H9 (cell line): Measurements from ENCODE around the gene PDK4. TPM values are rescaled to one million over a fixed set of nuclear protein-coding genes. Genes with fewer than 3 reads are reported as not detected.

Experiments used
- DNase-seq: peaks from one replicate; pipeline ENCODE4 v3.0.0-alpha.2; 2017
- H2AFZ ChIP-seq: one replicate; pipeline ENCODE4 v1.6.1; 2013; ENCODE audit warnings: mild to moderate bottlenecking, low read length, control low read depth, moderate library complexity
- H2AK5ac ChIP-seq: 2 replicates; pipeline ENCODE4 v1.6.1; 2013; ENCODE audit warnings: low read length, control low read depth, mixed read lengths; ENCODE audit not compliant: insufficient read length
- H2BK120ac ChIP-seq: one replicate; pipeline ENCODE4 v1.6.1; 2013; ENCODE audit warnings: low read depth, mild to moderate bottlenecking, low read length, control low read depth, inconsistent platforms; ENCODE audit not compliant: poor library complexity, severe bottlenecking
- H2BK12ac ChIP-seq: 2 replicates; pipeline ENCODE4 v1.6.1; 2013; ENCODE audit warnings: low read length, control low read depth, mixed read lengths, low read depth; ENCODE audit not compliant: insufficient read length
- H2BK15ac ChIP-seq: 2 replicates; pipeline ENCODE4 v1.6.1; 2013; ENCODE audit warnings: low read depth, low read length, control low read depth
- H2BK20ac ChIP-seq: one replicate; pipeline ENCODE4 v1.6.1; 2013; ENCODE audit warnings: low read depth, mild to moderate bottlenecking, low read length, control low read depth, inconsistent platforms; ENCODE audit not compliant: poor library complexity, severe bottlenecking
- H2BK5ac ChIP-seq: 2 replicates; pipeline ENCODE4 v1.6.1; 2013; ENCODE audit warnings: low read length, control low read depth, mixed read lengths; ENCODE audit not compliant: insufficient read length
- H3K14ac ChIP-seq: 2 replicates; pipeline ENCODE4 v1.6.1; 2013; ENCODE audit warnings: low read length, control low read depth; ENCODE audit not compliant: insufficient read depth
- H3K18ac ChIP-seq: 2 replicates; pipeline ENCODE4 v1.6.1; 2013; ENCODE audit warnings: low read depth, mild to moderate bottlenecking, mixed read lengths, low read length, control low read depth; ENCODE audit not compliant: insufficient read length
- H3K23ac ChIP-seq: 2 replicates; pipeline ENCODE4 v1.6.1; 2013; ENCODE audit warnings: low read length, control low read depth, mixed read lengths, low read depth; ENCODE audit not compliant: insufficient read length
- H3K23me2 ChIP-seq: 2 replicates; pipeline ENCODE4 v1.6.1; 2013; ENCODE audit warnings: low read depth, mild to moderate bottlenecking, mixed read lengths, low read length, control low read depth; ENCODE audit not compliant: insufficient read length, poor library complexity, severe bottlenecking
- H3K27ac ChIP-seq: 2 replicates; pipeline ENCODE4 v1.5.1; 2013; ENCODE audit warnings: low read length, control low read depth, mixed read lengths, low read depth; ENCODE audit not compliant: insufficient read length
- H3K27me3 ChIP-seq: 2 replicates; pipeline ENCODE4 v1.6.1; 2013; ENCODE audit warnings: low read length, control low read depth, inconsistent platforms; ENCODE audit not compliant: insufficient read depth
- H3K4ac ChIP-seq: 2 replicates; pipeline ENCODE4 v1.6.1; 2013; ENCODE audit warnings: low read depth, mild to moderate bottlenecking, control low read depth, inconsistent platforms, low read length, moderate library complexity
- H3K4me1 ChIP-seq: 2 replicates; pipeline ENCODE4 v1.6.1; 2013; ENCODE audit warnings: low read length, control low read depth, inconsistent platforms; ENCODE audit not compliant: insufficient read depth
- H3K4me2 ChIP-seq: 2 replicates; pipeline ENCODE4 v1.6.1; 2013; ENCODE audit warnings: low read length, control low read depth, mixed read lengths; ENCODE audit not compliant: insufficient read length, insufficient read depth
- H3K56ac ChIP-seq: 2 replicates; pipeline ENCODE4 v1.6.1; 2013; ENCODE audit warnings: low read depth, mild to moderate bottlenecking, mixed read lengths, low read length, control low read depth; ENCODE audit not compliant: insufficient read length
- H3K79me1 ChIP-seq: 2 replicates; pipeline ENCODE4 v1.6.1; 2013; ENCODE audit warnings: low read depth, mild to moderate bottlenecking, moderate library complexity, low read length, control low read depth, inconsistent platforms; ENCODE audit not compliant: insufficient read depth, poor library complexity, severe bottlenecking
- H3K79me2 ChIP-seq: 2 replicates; pipeline ENCODE4 v1.6.1; 2013; ENCODE audit warnings: low read length, control low read depth, inconsistent platforms; ENCODE audit not compliant: insufficient read depth
- H3K9ac ChIP-seq: 2 replicates; pipeline ENCODE4 v1.6.1; 2013; ENCODE audit warnings: low read length, control low read depth, mixed read lengths; ENCODE audit not compliant: insufficient read length; ENCODE audit errors: extremely low read depth
- H3K9me3 ChIP-seq: one replicate; pipeline ENCODE4 v1.6.1; 2013; ENCODE audit warnings: low read depth, low read length, inconsistent platforms; ENCODE audit not compliant: control insufficient read depth
- H3T11ph ChIP-seq: one replicate; pipeline ENCODE4 v1.6.1; 2013; ENCODE audit warnings: mild to moderate bottlenecking, low read length, control low read depth, inconsistent platforms
- H4K20me1 ChIP-seq: one replicate; pipeline ENCODE4 v1.6.1; 2013; ENCODE audit not compliant: control insufficient read depth, insufficient read length, insufficient read depth
- H4K5ac ChIP-seq: 2 replicates; pipeline ENCODE4 v1.6.1; 2013; ENCODE audit warnings: low read depth, mild to moderate bottlenecking, mixed read lengths, low read length, control low read depth; ENCODE audit not compliant: insufficient read length
- H4K8ac ChIP-seq: replicated peaks from 2 replicates; pipeline ENCODE4 v1.6.1; 2013; ENCODE audit warnings: low read length, control low read depth, mixed read lengths, low read depth; ENCODE audit not compliant: insufficient read length
- H4K91ac ChIP-seq: 2 replicates; pipeline ENCODE4 v1.6.1; 2013; ENCODE audit warnings: low read depth, mild to moderate bottlenecking, moderate library complexity, mixed read lengths, low read length, control low read depth; ENCODE audit not compliant: insufficient read length
- H3K27ac Mint-ChIP-seq, 3 experiments: 2 replicates in 2 of 3; 3 replicates in 1 of 3; pipeline ENCODE4 v1.8.0; 2020 to 2021; ENCODE audit warnings: mixed read lengths in 3 of 3, mild to moderate bottlenecking in 1 of 3, moderate library complexity in 1 of 3
- H3K27me3 Mint-ChIP-seq: 2 replicates; pipeline ENCODE4 v1.8.0; 2021; ENCODE audit warnings: low read depth, mild to moderate bottlenecking, moderate library complexity, mixed read lengths
- H3K36me3 Mint-ChIP-seq, 3 experiments: 2 replicates in 2 of 3; 3 replicates in 1 of 3; pipeline ENCODE4 v1.8.0; 2020 to 2021; ENCODE audit warnings: low read depth in 3 of 3, mixed read lengths in 3 of 3; ENCODE audit not compliant: insufficient read depth in 1 of 3
- H3K4me1 Mint-ChIP-seq, 2 experiments: 2 replicates each; pipeline ENCODE4 v1.8.0; 2020; ENCODE audit warnings: mixed read lengths in 2 of 2
- H3K4me3 Mint-ChIP-seq, 2 experiments: 2 replicates in 1 of 2; 3 replicates in 1 of 2; pipeline ENCODE4 v1.8.0; 2020 to 2021; ENCODE audit warnings: mild to moderate bottlenecking in 2 of 2, mixed read lengths in 2 of 2, moderate library complexity in 1 of 2
- H3K9me3 Mint-ChIP-seq, 2 experiments: 2 replicates in 1 of 2; 3 replicates in 1 of 2; pipeline ENCODE4 v1.8.0; 2020; ENCODE audit warnings: mild to moderate bottlenecking in 2 of 2, mixed read lengths in 2 of 2, moderate library complexity in 1 of 2
- WGBS: extraction: QIAGEN DNeasy Blood & Tissue Kit; methylation state at CpG from one replicate; pipeline ENCODE4 v1.1.7; 2013; ENCODE audit warnings: missing lambda C conversion rate, low lambda C conversion rate, mixed read lengths; ENCODE audit not compliant: insufficient read length; ENCODE audit errors: extremely low coverage; 5-methylcytosine and 5-hydroxymethylcytosine counted together
- total RNA-seq: library from RNA; stranded (reverse); gene quantifications from 2 replicates; pipeline ENCODE4 v1.2.1, GENCODE V29; 2021
- TF ChIP-seq, protein P1 (sequence below): fragments of 200-600 bp; sonication (generic); conservative IDR thresholded peaks from 3 replicates; pipeline ENCODE4 v1.8.0; 2021; ENCODE audit warnings: antibody characterized with exemption, mild to moderate bottlenecking

The PDK4 gene
- total RNA-seq, 1 experiment from 2014 or later = not detected

- Histone ChIP-seq H3K23ac (no peak overlapping the region), H2BK120ac (no peak overlapping the region), H3K4me1 (no peaks in the 10 kb centered on the region), H3K79me2 (no peaks in the 10 kb centered on the region), H3K4ac (no peak overlapping the region), H2BK20ac (no peak overlapping the region), H2BK15ac (no peak overlapping the region), H3K79me1 (no peaks in the 10 kb centered on the region), H2BK5ac (no peak overlapping the region), H3K18ac (no peak overlapping the region), H3K27ac (no peak overlapping the region), H3K14ac (no peak overlapping the region), H4K20me1 (no peaks in the 10 kb centered on the region), H3K9me3 (no peaks in the 10 kb centered on the region), H4K5ac (no peak overlapping the region), H2BK12ac (no peak overlapping the region), H2AK5ac (no peak overlapping the region), H3T11ph (no peak overlapping the region), H3K27me3 (no peaks in the 10 kb centered on the region), H3K9ac (no peak overlapping the region), H4K91ac (no peak overlapping the region), H4K8ac (no peak overlapping the region), H3K4me2 (no peak overlapping the region), H3K23me2 (no peaks in the 10 kb centered on the region), H3K56ac (no peak overlapping the region), H2AFZ (no peak overlapping the region)
- Mint-ChIP-seq H3K9me3 (no peaks in the 10 kb centered on the region), H3K4me1 (peaks cover 11% of the 10 kb centered on the region in 2 experiments), H3K27me3 (no peaks in the 10 kb centered on the region), H3K4me3 (no peak overlapping the region), H3K27ac (no peak overlapping the region), H3K36me3 (no peaks in the 10 kb centered on the region)
- no peak for DNase-seq
- TF ChIP-seq, protein P1, sequence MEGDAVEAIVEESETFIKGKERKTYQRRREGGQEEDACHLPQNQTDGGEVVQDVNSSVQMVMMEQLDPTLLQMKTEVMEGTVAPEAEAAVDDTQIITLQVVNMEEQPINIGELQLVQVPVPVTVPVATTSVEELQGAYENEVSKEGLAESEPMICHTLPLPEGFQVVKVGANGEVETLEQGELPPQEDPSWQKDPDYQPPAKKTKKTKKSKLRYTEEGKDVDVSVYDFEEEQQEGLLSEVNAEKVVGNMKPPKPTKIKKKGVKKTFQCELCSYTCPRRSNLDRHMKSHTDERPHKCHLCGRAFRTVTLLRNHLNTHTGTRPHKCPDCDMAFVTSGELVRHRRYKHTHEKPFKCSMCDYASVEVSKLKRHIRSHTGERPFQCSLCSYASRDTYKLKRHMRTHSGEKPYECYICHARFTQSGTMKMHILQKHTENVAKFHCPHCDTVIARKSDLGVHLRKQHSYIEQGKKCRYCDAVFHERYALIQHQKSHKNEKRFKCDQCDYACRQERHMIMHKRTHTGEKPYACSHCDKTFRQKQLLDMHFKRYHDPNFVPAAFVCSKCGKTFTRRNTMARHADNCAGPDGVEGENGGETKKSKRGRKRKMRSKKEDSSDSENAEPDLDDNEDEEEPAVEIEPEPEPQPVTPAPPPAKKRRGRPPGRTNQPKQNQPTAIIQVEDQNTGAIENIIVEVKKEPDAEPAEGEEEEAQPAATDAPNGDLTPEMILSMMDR = no peak
- no CpG with 5 or more reads among the region's 6 CpGs for WGBS
These were observed 48.7 kb downstream of the PDK4 start for GRCh38 chr7:95547361-95548348.
